Measurements from ENCODE around the gene ZDHHC11. TPM values are rescaled to one million over a fixed set of nuclear protein-coding genes. Genes with fewer than 3 reads are reported as not detected.
"Not testable (repeated sequence)": the region's sequence is repeated elsewhere in the genome, so short reads cannot be mapped to it uniquely, and the experiment has no call there.

ZDHHC11 gene
- total and polyA plus RNA-seq, 2 of the 4 experiments (the other 2 are of a cell fraction), result 0.36 to 1.6 TPM

- H3K56ac ChIP-seq (ENCODE audit: extremely low read depth, insufficient read depth, low read length); CTCF ChIA-PET: not testable (repeated sequence)
- intact Hi-C loops (cut with micrococcal nuclease), result loop anchor here (5.0 kb wide), 1 partner anchor 83 kb away; no protein-coding TSS in a partner anchor
Measured at GRCh38 chr5:794948-795347, 55.8 kb downstream of the ZDHHC11 start.

GRCh38 chr5:788703-789102, 62.1 kb downstream of the ZDHHC11 start:
- WGBS, 2 experiments (ENCODE audit: extremely low coverage in 2 of 2, insufficient read length in 1 of 2), result 91% methylated on average over 9 of the region's 10 CpGs; no CpG with 5 or more reads in 1 of the 2 experiments
- DNase-seq; H3K23ac ChIP-seq (ENCODE audit: low read depth, low read length); H3K4me2 ChIP-seq (ENCODE audit: low read depth, low read length); H3K14ac ChIP-seq (replicated peaks; ENCODE audit: low read depth, low read length); POLR2A ChIA-PET (ENCODE audit: unreplicated experiment); BruUV-seq (replicated peaks); H2BK20ac ChIP-seq (ENCODE audit: low read depth, low read length); H4K20me1 ChIP-seq (ENCODE audit: insufficient read depth, low read length); H3K4me3 ChIP-seq (ENCODE audit: insufficient read depth, low read depth, low read length); H3K9me3 ChIP-seq (ENCODE audit: control insufficient read depth, insufficient read depth, low read length); H2BK5ac ChIP-seq (ENCODE audit: low read depth, low read length, poor library complexity, severe bottlenecking); H3K4ac ChIP-seq (ENCODE audit: low read depth, low read length); H3K4me1 ChIP-seq (ENCODE audit: control insufficient read depth, insufficient read depth, low read length); H3K27ac ChIP-seq (ENCODE audit: insufficient read depth, low read length); H2BK15ac ChIP-seq (ENCODE audit: low read depth, low read length); H3K9ac ChIP-seq (ENCODE audit: low read depth, low read length); H2AK9ac ChIP-seq (replicated peaks; ENCODE audit: low read depth, low read length, poor library complexity); H3K56ac ChIP-seq (ENCODE audit: extremely low read depth, insufficient read depth, low read length); H4K5ac ChIP-seq (ENCODE audit: low read depth, low read length); H3K9me1 ChIP-seq (ENCODE audit: insufficient read depth, low read length); dilution Hi-C loops (cut with HindIII; ENCODE audit: low sequenced_read_pairs, unreplicated experiment); H3K18ac ChIP-seq (ENCODE audit: low read depth, low read length); H3K79me1 ChIP-seq (ENCODE audit: low read depth in 1 of 2, low read length in 2 of 2); H4K91ac ChIP-seq (ENCODE audit: insufficient read depth, low read depth, low read length); H2AK5ac ChIP-seq (ENCODE audit: low read depth, low read length); H3K36me3 ChIP-seq (ENCODE audit: control insufficient read depth, insufficient read depth, low read length); H4K8ac ChIP-seq (ENCODE audit: low read depth in 2 of 2, low read length in 2 of 2); in situ Hi-C loops (cut with MboI; ENCODE audit: low sequenced_read_pairs); H2BK120ac ChIP-seq (ENCODE audit: low read depth, low read length); H2AFZ ChIP-seq (replicated peaks; ENCODE audit: low read length, poor library complexity); ATAC-seq (ENCODE audit: low read depth): not testable (repeated sequence)
- CTCF ChIA-PET, result interaction anchor here (0.6 kb wide), 1 partner anchor 337 kb away, joined by 3 read pairs; no protein-coding TSS in a partner anchor
- H3K27me3 ChIP-seq (ENCODE audit: control insufficient read depth, insufficient read depth, low read length), result peaks cover 16% of the 10 kb centered on the region
- intact Hi-C loops (cut with micrococcal nuclease), result loop anchor here (5.0 kb wide), 1 partner anchor 91 kb away; no protein-coding TSS in a partner anchor

More at GRCh38 chr5:794948-795347, 55.8 kb downstream of the ZDHHC11 start:
- H2AK5ac ChIP-seq (ENCODE audit: low read depth, low read length); H3K4ac ChIP-seq (ENCODE audit: low read depth, low read length); DNase-seq; H3K9me3 ChIP-seq (ENCODE audit: control insufficient read depth, insufficient read depth, low read length); H2BK15ac ChIP-seq (ENCODE audit: low read depth, low read length); H3K18ac ChIP-seq (ENCODE audit: low read depth, low read length); POLR2A ChIA-PET (ENCODE audit: unreplicated experiment); H3K79me1 ChIP-seq (ENCODE audit: low read depth in 1 of 2, low read length in 2 of 2); H3K4me1 ChIP-seq (ENCODE audit: control insufficient read depth, insufficient read depth, low read length); H3K9me1 ChIP-seq (ENCODE audit: insufficient read depth, low read length); dilution Hi-C loops (cut with HindIII; ENCODE audit: low sequenced_read_pairs, unreplicated experiment); H2BK120ac ChIP-seq (ENCODE audit: low read depth, low read length); H3K23ac ChIP-seq (ENCODE audit: low read depth, low read length); H3K4me2 ChIP-seq (ENCODE audit: low read depth, low read length); H3K36me3 ChIP-seq (ENCODE audit: control insufficient read depth, insufficient read depth, low read length); H2BK5ac ChIP-seq (ENCODE audit: low read depth, low read length, poor library complexity, severe bottlenecking); H2AK9ac ChIP-seq (replicated peaks; ENCODE audit: low read depth, low read length, poor library complexity); BruUV-seq (replicated peaks); ATAC-seq (ENCODE audit: low read depth); H4K5ac ChIP-seq (ENCODE audit: low read depth, low read length); H2AFZ ChIP-seq (replicated peaks; ENCODE audit: low read length, poor library complexity); H3K9ac ChIP-seq (ENCODE audit: low read depth, low read length); H2BK20ac ChIP-seq (ENCODE audit: low read depth, low read length); H4K91ac ChIP-seq (ENCODE audit: insufficient read depth, low read depth, low read length); H4K8ac ChIP-seq (ENCODE audit: low read depth in 2 of 2, low read length in 2 of 2); H3K27ac ChIP-seq (ENCODE audit: insufficient read depth, low read length); H4K20me1 ChIP-seq (ENCODE audit: insufficient read depth, low read length); H3K27me3 ChIP-seq (ENCODE audit: control insufficient read depth, insufficient read depth, low read length); H3K14ac ChIP-seq (replicated peaks; ENCODE audit: low read depth, low read length); in situ Hi-C loops (cut with MboI; ENCODE audit: low sequenced_read_pairs); H3K4me3 ChIP-seq (ENCODE audit: insufficient read depth, low read depth, low read length): not testable (repeated sequence)
- 14% methylated on average over 1 of the region's 1 CpG; no CpG with 5 or more reads in 1 of the 2 experiments for WGBS, 2 experiments (ENCODE audit: extremely low coverage in 2 of 2, insufficient read length in 1 of 2)
